Measurements from ENCODE around the gene OR10H4. TPM values are rescaled to one million over a fixed set of nuclear protein-coding genes. Genes with fewer than 3 reads are reported as not detected.

The OR10H4 gene
- polyA plus RNA-seq, 1 experiment, result not detected

DNA sequence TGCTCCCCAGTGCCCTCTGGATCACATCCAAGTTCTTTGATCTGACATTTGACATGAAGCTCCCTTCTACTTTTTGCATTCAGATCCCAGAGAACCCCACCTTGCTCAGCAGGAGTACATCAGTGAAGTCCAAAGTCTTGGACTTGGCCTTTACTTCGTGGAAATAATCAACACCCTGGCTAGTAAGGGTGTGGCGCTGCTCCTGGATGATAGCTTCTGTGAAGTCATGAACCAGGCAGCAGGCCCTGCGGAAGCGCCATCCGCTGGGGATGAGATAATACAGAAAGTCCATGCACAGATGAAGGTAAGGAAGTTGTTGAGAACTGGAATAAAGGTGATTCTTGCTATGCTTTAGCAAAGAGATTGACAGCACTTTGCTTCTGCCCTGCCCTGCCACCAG lies 43.2 kb downstream of the OR10H4 start:
- POLR2A ChIA-PET, result no interaction called here
- H3K9me3 ChIP-seq (ENCODE audit: control insufficient read depth, insufficient read depth, low read length), result no peaks in the 10 kb centered on the region; the same call in 1 of the 2 replicates
- DNase-seq (ENCODE audit: low read depth, low spot score), result no peak
- CTCF ChIA-PET, result no interaction called here
- no peak overlapping the region for H3K27ac ChIP-seq (ENCODE audit: low read depth, low read length)
- TF ChIP-seq, protein P1, sequence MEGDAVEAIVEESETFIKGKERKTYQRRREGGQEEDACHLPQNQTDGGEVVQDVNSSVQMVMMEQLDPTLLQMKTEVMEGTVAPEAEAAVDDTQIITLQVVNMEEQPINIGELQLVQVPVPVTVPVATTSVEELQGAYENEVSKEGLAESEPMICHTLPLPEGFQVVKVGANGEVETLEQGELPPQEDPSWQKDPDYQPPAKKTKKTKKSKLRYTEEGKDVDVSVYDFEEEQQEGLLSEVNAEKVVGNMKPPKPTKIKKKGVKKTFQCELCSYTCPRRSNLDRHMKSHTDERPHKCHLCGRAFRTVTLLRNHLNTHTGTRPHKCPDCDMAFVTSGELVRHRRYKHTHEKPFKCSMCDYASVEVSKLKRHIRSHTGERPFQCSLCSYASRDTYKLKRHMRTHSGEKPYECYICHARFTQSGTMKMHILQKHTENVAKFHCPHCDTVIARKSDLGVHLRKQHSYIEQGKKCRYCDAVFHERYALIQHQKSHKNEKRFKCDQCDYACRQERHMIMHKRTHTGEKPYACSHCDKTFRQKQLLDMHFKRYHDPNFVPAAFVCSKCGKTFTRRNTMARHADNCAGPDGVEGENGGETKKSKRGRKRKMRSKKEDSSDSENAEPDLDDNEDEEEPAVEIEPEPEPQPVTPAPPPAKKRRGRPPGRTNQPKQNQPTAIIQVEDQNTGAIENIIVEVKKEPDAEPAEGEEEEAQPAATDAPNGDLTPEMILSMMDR (IDR thresholded peaks at IDR 0.05; ENCODE audit: low read depth, low read length), result no peak
- no peaks in the 10 kb centered on the region for H3K27me3 ChIP-seq (ENCODE audit: control insufficient read depth, insufficient read depth, low read length)
- no peak overlapping the region for H3K4me3 ChIP-seq (ENCODE audit: low read depth, low read length)

DNA sequence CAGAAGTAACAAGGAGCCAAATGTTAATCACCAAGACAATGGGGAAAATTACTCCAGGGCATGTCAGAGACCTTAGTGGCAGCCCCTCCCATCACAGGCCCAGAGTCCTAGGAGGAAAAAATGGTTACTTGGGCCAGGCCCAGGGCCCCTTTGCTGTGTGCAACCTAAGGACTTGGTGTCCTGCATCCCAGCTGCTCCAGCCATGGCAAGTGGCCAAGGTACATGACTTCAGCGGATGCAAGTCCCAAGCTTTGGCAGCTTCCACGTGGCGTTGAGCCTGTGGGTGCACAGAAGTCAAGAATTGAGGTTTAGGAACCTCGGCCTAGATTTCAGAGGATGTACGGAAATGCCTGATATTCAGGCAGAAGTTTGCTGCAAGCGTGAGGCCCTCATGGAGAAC lies 46.7 kb downstream of the OR10H4 start:
- Histone ChIP-seq H3K9me3 (ENCODE audit: control insufficient read depth, insufficient read depth, low read length) (no peaks in the 10 kb centered on the region; the same call in 1 of the 2 replicates), H3K4me3 (ENCODE audit: low read depth, low read length) (no peak overlapping the region), H3K27me3 (ENCODE audit: control insufficient read depth, insufficient read depth, low read length) (no peaks in the 10 kb centered on the region), H3K27ac (ENCODE audit: low read depth, low read length) (no peak overlapping the region)
- TF ChIP-seq, protein P1 (IDR thresholded peaks at IDR 0.05; ENCODE audit: low read depth, low read length), result no peak
- DNase-seq (ENCODE audit: low read depth, low spot score), result no peak
- POLR2A ChIA-PET, result no interaction called here
- CTCF ChIA-PET, result no interaction called here

DNA sequence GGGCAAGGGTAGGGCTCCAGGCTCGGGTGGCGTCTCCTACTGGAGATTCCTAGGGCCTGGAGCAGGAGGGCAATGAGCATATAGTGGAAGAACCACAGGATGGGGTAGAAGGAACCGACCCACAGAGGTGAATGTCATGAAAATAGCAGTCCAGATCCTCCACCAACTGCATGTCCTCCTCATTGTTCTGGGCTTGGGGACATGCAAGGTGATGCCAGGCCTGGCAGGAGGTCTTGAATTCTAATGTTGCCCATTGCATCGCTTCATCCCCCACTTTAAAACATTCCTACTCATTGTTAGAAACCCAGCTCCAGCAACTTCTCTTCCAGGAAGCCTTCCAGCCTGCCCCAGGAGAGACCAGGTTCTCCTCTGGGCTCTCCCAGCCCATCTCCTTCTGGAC lies 49.4 kb downstream of the OR10H4 start:
- TF ChIP-seq, protein P1 (IDR thresholded peaks at IDR 0.05; ENCODE audit: low read depth, low read length), result no peak
- Histone ChIP-seq H3K27me3 (ENCODE audit: control insufficient read depth, insufficient read depth, low read length) (no peaks in the 10 kb centered on the region), H3K27ac (ENCODE audit: low read depth, low read length) (no peak overlapping the region), H3K4me3 (ENCODE audit: low read depth, low read length) (no peak overlapping the region), H3K9me3 (ENCODE audit: control insufficient read depth, insufficient read depth, low read length) (no peaks in the 10 kb centered on the region)
- no peak for DNase-seq (ENCODE audit: low read depth, low spot score)
- CTCF ChIA-PET, result no interaction called here
- POLR2A ChIA-PET, result no interaction called here

Other genes with a start within 250 kb of the OR10H4 start
- not detected in 2 replicates for gene OR10H2, start 221.0 kb upstream of the OR10H4 start, polyA plus RNA-seq (2011; rRNA removed)
- not detected in 2 replicates for gene OR10H3, start 211.0 kb upstream of the OR10H4 start, polyA plus RNA-seq (2011; rRNA removed)
- gene OR10H5, start 161.3 kb upstream of the OR10H4 start, polyA plus RNA-seq (2011; rRNA removed), result not detected in 2 replicates
- gene OR10H1, start 133.3 kb upstream of the OR10H4 start, polyA plus RNA-seq (2011; rRNA removed), result not detected in 2 replicates
- not detected in 2 replicates for gene CYP4F2, start 50.9 kb upstream of the OR10H4 start, polyA plus RNA-seq (2011; rRNA removed)
- gene CYP4F11, start 14.5 kb upstream of the OR10H4 start, polyA plus RNA-seq (2011; rRNA removed), result 0.07 TPM in 1 of 2 replicates, not detected in the other
- gene TPM4, start 127.5 kb downstream of the OR10H4 start, polyA plus RNA-seq (2011; rRNA removed), result 1,635 and 2,058 TPM in 2 replicates
- 107 and 109 TPM in 2 replicates for gene RAB8A, start 162.9 kb downstream of the OR10H4 start, polyA plus RNA-seq (2011; rRNA removed)
- not detected in 2 replicates for gene HSH2D, start 194.7 kb downstream of the OR10H4 start, polyA plus RNA-seq (2011; rRNA removed)
- not detected in 2 replicates for gene CIB3, start 224.5 kb downstream of the OR10H4 start, polyA plus RNA-seq (2011; rRNA removed)
- gene FAM32A, start 236.4 kb downstream of the OR10H4 start, polyA plus RNA-seq (2011; rRNA removed), result 164 and 177 TPM in 2 replicates
- 42.5 and 54.3 TPM in 2 replicates for gene AP1M1, start 248.9 kb downstream of the OR10H4 start, polyA plus RNA-seq (2011; rRNA removed)

Data from AG04450 (cell line).